Omental fat pad (tissue), 4 donors: ENCODE data around the gene ZC3H10. TPM values are rescaled to one million over a fixed set of nuclear protein-coding genes. Genes with fewer than 3 reads are reported as not detected.

Source experiments
- ATAC-seq: fragments of 150-250 bp; one replicate; pipeline ENCODE4 v1.9.1; 2016; ENCODE audit warnings: mild to moderate bottlenecking, moderate library complexity; ENCODE audit not compliant: low FRiP score
- DNase-seq: peaks from one replicate; pipeline ENCODE4 v3.0.0-alpha.2; 2019; ENCODE audit warnings: low spot score
- total RNA-seq, 4 donors: library from RNA; depleted of rRNA; stranded (reverse); fragments of >200 nt; gene quantifications; one replicate each; pipeline ENCODE4 v1.1.0, GENCODE V29; 2016
- TF ChIP-seq, protein P1 (sequence below), 3 donors: fragments of 450-650 bp; IDR thresholded peaks; one replicate each; pipeline ENCODE4 v1.5.1; 2016 to 2017; ENCODE audit warnings: antibody characterized with exemption in 3 of 3, mild to moderate bottlenecking in 3 of 3, moderate library complexity in 2 of 3

ZC3H10 gene
- total RNA-seq, 4 donors from 2014 or later = 3.5 to 5.5 (median 4.9) TPM

DNA sequence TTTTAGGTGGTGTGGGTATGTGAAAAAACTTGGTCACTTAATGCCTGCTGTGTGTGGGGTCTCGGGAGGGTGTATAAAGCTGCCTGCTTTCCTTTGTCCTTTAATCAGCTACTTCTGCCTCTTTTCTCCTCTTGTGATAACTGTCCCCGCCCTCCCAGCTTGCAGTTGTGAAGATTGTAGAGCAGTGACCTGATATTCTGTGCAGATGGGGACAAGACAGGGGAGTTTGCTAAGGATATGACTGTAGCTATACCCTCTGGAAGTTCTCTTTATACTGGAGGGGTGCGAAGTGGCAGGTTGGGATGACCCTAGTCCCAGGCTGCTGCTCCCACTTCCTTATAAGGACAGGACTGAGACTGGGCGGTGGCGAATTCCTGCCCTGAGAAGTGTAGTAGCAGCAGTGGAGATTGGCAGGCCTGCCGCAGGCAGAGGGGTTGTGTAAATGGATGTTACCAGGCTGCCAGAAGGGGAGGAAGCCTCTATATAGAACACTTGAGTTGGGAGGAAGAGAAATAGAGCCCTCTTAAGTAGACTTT lies 40.9 kb downstream of the ZC3H10 start:
- DNase-seq = no peak
- peak; percentile 46 for ATAC-seq
- TF ChIP-seq, protein P1, sequence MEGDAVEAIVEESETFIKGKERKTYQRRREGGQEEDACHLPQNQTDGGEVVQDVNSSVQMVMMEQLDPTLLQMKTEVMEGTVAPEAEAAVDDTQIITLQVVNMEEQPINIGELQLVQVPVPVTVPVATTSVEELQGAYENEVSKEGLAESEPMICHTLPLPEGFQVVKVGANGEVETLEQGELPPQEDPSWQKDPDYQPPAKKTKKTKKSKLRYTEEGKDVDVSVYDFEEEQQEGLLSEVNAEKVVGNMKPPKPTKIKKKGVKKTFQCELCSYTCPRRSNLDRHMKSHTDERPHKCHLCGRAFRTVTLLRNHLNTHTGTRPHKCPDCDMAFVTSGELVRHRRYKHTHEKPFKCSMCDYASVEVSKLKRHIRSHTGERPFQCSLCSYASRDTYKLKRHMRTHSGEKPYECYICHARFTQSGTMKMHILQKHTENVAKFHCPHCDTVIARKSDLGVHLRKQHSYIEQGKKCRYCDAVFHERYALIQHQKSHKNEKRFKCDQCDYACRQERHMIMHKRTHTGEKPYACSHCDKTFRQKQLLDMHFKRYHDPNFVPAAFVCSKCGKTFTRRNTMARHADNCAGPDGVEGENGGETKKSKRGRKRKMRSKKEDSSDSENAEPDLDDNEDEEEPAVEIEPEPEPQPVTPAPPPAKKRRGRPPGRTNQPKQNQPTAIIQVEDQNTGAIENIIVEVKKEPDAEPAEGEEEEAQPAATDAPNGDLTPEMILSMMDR (IDR thresholded peaks at IDR 0.05) = no peak

DNA sequence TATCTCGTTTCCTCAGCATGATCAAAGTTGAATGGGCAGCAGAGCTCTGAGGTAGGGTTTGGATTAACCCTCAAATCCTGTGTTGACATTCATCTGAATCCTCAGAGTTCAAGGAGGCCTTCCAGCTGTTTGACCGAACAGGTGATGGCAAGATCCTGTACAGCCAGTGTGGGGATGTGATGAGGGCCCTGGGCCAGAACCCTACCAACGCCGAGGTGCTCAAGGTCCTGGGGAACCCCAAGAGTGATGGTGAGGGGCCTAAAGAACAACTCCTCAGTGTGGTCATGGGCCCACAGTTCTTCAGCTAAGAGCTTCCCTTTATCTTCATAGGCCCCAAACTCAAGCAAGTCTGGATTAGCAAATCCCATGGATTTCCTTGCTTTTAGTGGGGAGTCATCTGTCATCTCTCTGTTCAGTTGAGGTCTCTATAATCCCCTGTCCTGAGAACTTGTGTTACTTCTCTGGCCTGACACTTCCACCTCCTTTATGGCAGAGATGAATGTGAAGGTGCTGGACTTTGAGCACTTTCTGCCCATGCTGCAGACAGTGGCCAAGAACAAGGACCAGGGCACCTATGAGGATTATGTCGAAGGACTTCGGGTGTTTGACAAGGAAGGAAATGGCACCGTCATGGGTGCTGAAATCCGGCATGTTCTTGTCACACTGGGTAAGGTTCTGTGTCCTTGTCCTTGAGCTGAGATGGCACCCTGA lies 41.6 kb downstream of the ZC3H10 start:
- TF ChIP-seq, protein P1 (IDR thresholded peaks at IDR 0.05) = no peak
- DNase-seq (no peak), ATAC-seq (no peak)

DNA sequence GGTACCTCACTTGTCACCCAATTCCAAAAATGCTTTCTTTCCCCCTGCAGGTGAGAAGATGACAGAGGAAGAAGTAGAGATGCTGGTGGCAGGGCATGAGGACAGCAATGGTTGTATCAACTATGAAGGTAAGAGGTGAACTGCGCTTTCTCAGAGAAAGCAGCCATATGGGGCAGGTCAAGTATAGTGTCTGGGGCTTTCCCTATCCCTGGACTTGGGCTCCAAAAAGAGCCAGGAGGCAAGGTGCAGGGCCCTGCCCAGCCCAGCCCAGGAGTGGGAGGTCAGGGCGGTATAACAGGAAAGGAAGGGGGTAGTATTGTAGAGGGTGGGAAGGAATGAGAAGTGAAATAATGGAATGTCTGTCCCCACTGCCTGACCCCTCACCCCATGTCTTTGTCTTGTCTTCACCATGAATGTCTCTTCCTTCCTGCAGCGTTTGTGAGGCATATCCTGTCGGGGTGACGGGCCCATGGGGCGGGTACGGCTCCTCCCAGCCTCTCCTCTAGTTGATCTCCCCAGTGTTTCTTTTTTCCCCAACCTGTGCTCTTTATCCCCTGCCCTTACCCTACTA lies 42.2 kb downstream of the ZC3H10 start:
- ATAC-seq = no peak
- TF ChIP-seq, protein P1 (IDR thresholded peaks at IDR 0.05) = no peak
- no peak for DNase-seq

DNA sequence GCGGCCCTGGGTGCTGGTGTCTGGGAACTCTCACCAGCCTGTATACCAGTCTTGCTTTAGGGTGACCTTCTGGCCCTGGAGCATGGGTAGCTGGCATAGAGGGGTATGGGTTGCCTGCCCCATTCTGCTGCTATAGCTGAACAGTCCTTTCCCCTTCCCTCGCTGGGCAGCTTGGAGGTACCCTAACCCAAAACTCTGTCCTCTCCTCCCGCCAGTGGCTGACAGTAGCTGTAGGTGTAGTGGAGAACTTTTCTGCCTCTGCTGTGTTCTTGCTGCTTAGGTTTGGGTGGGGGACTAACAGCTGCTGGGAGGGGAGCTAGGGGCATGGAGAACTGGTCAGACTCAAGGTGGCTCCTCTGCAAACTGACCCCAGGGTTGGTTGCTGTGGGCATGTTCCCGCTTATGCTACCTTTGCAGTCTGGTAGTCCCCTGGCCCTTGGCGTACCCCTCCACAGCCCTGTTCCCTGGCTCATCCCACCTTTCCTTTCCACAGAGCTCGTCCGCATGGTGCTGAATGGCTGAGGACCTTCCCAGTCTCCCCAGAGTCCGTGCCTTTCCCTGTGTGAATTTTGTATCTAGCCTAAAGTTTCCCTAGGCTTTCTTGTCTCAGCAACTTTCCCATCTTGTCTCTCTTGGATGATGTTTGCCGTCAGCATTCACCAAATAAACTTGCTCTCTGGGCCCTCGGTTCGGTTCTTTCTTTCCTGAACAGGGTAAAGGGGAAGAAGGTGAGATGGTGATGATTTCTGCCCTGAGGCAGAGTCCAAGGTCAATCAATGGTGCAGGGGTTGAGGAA lies 43.0 kb downstream of the ZC3H10 start:
- TF ChIP-seq, protein P1 (IDR thresholded peaks at IDR 0.05) = no peak
- DNase-seq = no peak
- ATAC-seq = no peak

DNA sequence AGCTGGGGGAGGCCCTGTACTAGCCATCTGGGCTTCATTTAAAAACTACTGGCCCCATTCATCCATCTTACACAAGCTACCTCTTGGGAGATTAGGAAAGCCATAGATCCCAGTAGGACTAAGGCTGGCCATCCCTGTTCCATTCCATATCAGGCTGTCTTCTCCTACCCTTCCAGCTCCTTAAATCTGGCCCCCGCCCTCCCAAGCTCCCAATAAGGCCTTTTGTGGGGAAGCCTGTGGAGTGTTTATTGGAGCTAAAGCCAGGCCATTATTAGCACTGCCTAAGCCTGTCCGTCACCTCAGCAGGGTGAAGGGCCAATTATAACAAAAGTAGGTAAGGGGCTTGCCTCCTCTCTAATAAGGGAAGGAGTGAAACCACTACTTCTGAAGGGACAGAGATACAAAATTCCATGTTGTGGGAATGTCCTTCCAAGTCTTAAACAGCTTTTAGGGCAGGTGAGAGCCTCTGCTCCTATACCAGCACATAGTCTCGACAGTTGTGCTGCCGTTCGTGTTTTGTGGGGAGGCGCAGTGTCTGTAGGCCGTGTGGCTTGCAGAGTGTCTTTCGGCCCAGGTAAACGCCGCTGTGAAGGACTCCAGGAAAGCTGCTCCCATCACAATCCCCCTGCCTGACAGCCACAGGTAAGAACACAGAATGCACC lies 43.8 kb downstream of the ZC3H10 start:
- TF ChIP-seq, protein P1 (IDR thresholded peaks at IDR 0.05) = no peak
- ATAC-seq = no peak
- no peak for DNase-seq

DNA sequence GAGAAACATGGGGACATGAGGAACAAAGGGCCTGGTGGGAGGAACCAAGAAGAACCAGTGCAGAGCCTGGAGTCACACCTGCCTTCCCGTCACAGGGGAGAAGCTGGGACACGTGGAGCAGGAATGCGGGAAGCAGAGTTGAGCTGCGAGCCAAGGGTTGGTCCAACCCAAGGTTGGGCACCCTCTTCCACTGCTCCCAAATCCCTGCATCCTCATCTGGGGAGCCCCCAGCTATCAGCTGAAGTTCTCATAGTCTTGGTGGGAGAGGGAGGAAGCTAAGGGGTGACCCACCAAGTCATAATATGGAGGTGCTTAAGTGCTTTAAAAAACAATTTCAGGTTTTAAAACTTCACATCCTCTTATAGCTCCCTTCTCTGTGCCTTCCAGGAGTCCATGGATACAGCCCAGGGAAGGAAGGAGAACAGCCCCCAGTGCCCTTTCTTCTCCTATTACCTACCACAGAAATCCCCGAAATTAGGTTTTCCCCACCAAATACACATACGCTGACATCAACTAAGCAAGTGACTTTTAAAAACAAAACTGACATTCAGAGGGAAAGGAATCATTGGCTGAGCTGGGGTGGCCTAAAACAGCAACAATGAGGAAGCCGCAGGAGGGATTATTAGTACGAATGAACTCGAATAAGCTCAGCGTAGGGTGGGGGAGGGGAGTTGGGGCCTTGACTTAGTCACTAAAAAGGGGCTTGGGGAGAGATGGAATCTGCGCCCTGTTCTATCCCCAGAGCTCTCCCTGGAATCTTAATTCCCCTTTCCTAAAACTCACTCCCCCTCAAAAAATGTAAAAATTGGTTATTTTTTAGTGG lies 44.6 kb downstream of the ZC3H10 start:
- ATAC-seq (no peak), DNase-seq (no peak)
- TF ChIP-seq, protein P1 (IDR thresholded peaks at IDR 0.05) = no peak
